ENCODE data around the gene RAB35.

Gene RAB35

DNA sequence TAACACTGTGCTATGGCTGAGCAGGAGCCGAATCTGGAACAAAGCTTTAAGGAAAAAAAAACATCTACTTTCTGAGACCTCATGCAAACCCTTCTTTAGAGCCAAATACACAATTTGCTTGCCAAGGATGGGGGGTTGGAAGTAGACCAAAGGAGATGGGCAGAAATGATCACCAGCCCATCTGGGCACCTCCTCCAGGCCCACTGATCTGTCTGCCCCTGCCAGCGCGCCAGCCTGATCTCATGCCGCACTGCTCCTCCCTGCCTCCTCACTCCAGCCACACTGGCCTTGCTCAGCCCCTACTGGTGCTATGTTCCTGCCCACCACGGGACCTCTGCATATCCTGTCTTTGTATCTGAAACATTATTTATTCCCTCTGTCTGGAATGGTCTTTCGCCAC, 24.8 kb upstream of the RAB35 start:
- no peak for DNase-seq
- no peak for TF ChIP-seq POLR2A (IDR thresholded peaks at IDR 0.05; ENCODE audit: low read length)
- no peak for TF ChIP-seq GATA1 (IDR thresholded peaks at IDR 0.05; ENCODE audit: low read depth, low read length)

GRCh38 chr12:120140603-120141002, 24.1 kb upstream of the RAB35 start:
- no peak for DNase-seq
- TF ChIP-seq GATA1 (IDR thresholded peaks at IDR 0.05; ENCODE audit: low read depth, low read length) (no peak), POLR2A (IDR thresholded peaks at IDR 0.05; ENCODE audit: low read length) (no peak)

DNA sequence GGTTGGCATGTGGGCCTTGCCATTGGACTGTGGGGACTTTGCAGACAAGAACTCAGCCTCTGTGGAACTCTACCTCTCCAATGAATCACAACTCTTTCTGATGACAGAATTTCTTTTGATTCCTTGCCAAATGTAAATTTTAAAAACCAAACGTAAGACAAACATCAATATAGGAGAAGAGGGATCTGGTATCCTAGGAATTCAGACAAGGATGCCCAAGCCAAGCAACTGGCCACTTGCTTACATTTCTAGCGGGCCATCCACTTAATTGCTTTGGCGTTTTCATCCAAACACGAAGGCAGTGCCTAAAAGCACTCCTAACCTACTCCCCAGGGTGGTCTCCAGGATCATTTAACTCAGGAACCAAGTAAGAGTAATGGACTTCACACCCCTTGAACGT, 23.4 kb upstream of the RAB35 start:
- DNase-seq = no peak
- TF ChIP-seq GATA1 (IDR thresholded peaks at IDR 0.05; ENCODE audit: low read depth, low read length) (no peak), POLR2A (IDR thresholded peaks at IDR 0.05; ENCODE audit: low read length) (no peak)

DNA sequence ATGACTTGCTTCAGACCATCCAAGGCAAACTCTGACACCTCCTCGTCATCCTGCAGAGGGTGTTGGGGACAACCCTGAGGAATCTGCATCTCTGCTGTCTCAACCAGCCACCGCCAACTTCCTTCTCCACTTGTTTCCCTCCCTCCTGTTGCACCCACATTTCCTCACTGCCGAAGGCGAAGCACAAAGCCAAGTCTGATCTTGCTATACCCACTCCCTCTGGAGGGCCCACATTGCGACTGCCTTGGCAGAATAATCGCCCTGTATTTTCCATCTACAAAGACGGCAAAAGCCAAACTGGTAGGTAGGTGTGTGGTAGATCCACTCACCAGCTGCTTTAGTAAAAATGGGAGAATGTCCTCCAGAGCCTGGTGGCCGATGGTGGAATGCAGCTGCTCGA, 21.8 kb upstream of the RAB35 start:
- TF ChIP-seq POLR2A (IDR thresholded peaks at IDR 0.05; ENCODE audit: low read length) (no peak), GATA1 (IDR thresholded peaks at IDR 0.05; ENCODE audit: low read depth, low read length) (no peak)
- no peak for DNase-seq

GRCh38 chr12:120137833-120138232, 21.3 kb upstream of the RAB35 start:
- no peak for TF ChIP-seq POLR2A (IDR thresholded peaks at IDR 0.05; ENCODE audit: low read length)
- no peak for TF ChIP-seq GATA1 (IDR thresholded peaks at IDR 0.05; ENCODE audit: low read depth, low read length)
- DNase-seq = no peak

GRCh38 chr12:120136093-120136770, 19.7 kb upstream of the RAB35 start:
- DNase-seq = no peak
- TF ChIP-seq GATA1 (IDR thresholded peaks at IDR 0.05; ENCODE audit: low read depth, low read length) = no peak
- TF ChIP-seq POLR2A (IDR thresholded peaks at IDR 0.05; ENCODE audit: low read length) = no peak

DNA sequence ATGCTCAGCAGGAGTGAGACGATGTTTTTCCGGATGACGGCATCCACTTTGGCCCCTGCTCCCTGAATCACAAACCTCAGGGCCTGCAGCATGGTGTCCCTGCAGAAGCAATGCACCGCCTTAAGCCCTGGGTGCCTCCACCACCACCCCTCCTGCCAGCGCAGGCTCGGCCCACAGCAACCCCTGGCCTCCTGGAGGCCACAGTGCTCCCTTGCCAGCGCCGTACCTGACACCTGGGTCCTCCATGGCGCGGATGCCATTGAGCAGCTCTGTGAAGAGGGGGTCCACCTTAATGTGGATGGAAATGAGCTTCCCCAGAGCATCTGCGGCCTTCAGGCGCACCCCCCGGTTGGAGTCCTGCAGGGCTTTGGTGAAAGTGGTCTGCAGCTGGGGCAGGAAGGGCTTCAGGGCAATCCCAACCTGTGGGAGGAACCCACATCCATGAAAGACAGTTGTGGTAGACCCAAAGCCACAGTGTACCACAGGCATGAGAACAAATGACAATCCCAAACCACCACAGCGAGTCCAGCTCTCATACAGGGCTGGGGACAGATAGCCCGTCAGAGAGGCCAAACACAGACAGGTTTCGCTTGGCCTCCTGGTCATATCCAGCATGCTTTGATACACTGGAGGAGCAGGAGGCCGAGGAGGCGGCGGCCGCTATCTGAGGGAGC, 17.9 kb upstream of the RAB35 start:
- DNase-seq = no peak
- no peak for TF ChIP-seq GATA1 (IDR thresholded peaks at IDR 0.05; ENCODE audit: low read depth, low read length)
- no peak for TF ChIP-seq POLR2A (IDR thresholded peaks at IDR 0.05; ENCODE audit: low read length)

DNA sequence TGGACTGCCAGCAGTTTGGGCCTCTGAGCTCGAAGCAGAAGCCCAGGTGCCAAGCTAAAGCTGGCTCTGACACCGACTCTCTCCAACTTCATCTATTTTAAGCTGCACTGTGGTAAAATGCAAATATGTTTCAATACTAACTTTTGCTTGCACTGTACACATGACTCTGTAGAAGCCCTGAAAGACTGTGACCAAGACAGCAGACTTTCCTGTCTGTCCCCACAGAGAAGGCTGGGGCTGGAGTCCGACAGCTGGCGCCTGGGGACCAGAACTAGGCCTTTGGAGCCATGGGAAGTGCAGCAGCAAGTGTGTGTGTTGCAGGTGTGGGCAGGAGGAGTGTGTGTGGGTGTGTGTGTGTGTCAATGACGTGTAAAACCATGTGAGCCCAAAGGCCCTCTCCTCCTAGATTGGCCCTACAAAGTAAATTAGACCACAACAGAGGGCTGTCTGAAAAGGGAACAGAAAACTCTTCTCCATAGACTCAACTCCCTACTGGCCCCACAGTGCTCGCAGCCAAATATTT, 16.4 kb upstream of the RAB35 start:
- no peak for DNase-seq
- TF ChIP-seq POLR2A (IDR thresholded peaks at IDR 0.05; ENCODE audit: low read length) (no peak), GATA1 (IDR thresholded peaks at IDR 0.05; ENCODE audit: low read depth, low read length) (no peak)

DNA sequence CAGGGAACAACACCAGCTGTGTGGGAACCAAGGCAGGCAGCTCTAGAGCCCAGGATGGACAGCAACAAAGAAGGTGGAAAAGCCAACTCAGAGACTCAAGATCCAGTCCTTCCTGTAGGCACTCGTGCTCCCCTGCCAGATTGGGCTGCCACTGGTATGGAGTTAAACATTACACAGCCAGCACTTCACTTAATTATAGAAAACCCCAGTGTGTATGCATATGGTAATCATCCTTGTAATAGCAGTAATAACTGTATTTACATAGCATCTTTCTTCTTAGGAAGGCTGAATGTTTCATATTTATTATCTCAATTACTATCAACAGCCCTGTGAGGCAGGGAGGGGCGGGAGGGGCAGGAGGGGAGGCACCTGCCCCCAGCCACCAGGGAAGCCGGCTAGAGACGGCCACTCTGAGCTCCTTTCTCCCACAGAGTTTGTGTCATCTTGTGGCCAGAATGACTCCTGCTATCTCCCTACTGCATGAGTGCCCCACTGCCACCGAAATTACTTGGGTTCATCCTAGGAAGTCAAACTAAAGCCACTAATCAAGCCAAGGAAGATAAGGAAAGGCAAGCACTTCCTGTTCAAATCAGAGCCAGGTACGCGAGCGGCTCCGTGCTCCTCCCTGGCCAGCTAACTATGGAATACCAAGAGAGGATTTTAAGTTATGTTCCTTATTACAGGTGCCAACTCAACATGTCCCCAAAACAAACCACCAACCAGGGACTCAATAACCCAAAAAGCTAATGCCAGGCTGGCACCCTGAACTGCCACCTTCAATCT, 15.7 kb upstream of the RAB35 start:
- DNase-seq = no peak
- no peak for TF ChIP-seq POLR2A (IDR thresholded peaks at IDR 0.05; ENCODE audit: low read length)
- TF ChIP-seq GATA1 (IDR thresholded peaks at IDR 0.05; ENCODE audit: low read depth, low read length) = no peak

DNA sequence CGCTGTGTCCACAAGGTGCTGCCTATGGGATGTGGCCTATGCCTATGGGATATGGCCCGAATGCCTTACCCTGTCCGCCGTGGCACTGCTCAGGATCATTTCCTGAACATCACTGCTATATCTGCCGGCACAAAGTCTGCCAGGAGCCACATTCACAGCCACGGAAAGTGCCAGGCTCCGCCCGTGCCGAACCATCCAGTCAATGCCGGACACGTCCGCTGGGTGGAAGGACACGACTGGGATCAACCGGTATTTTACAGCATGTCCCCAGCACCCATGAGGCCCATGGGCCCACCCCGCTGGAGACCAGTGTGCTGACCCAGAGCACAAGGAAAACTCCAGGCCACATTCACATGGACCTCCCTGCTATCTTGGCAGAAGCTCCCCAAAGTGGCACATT, 14.6 kb upstream of the RAB35 start:
- TF ChIP-seq GATA1 (IDR thresholded peaks at IDR 0.05; ENCODE audit: low read depth, low read length) (no peak), POLR2A (IDR thresholded peaks at IDR 0.05; ENCODE audit: low read length) (no peak)
- DNase-seq = no peak

DNA sequence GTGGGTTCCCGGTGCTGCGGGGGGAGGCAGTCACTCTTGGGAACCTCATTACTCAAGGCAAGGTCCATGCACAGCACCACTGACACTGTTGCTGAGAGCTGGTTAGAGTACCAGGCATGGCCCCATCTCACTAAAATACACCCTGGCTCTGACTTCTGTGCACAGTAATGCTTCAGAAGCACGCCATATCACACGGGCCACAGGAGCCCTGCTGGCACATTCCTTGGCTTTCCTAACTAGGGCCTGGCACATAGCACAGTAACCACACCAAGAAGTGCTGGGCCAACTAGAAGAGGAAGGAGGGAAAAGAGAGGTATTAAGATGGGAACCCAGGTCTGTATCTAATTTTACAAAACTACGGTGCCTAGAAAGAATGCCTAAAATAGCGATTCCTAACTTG, 13.5 kb upstream of the RAB35 start:
- no peak for TF ChIP-seq POLR2A (IDR thresholded peaks at IDR 0.05; ENCODE audit: low read length)
- TF ChIP-seq GATA1 (IDR thresholded peaks at IDR 0.05; ENCODE audit: low read depth, low read length) = no peak
- no peak for DNase-seq

DNA sequence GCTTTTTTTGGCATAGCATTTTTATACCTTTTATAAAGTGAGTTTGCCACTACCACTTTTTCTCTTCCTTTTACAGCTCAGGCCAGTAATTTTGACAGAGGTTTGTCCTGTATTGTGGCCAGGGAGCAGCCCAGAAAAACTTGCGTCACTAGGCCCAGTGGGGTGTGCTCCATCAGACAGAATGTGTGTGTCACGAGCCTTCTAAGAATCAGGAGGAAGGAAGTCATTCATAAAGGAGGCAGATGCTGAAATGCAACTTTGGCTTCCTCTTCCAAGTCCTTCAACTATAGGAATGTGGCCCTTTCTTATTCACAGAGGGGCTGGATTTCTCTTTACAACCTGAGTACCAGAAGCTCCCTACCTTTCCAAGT, 10.1 kb upstream of the RAB35 start:
- no peak for DNase-seq
- TF ChIP-seq POLR2A (IDR thresholded peaks at IDR 0.05; ENCODE audit: low read length) (no peak), GATA1 (IDR thresholded peaks at IDR 0.05; ENCODE audit: low read depth, low read length) (no peak)

DNA sequence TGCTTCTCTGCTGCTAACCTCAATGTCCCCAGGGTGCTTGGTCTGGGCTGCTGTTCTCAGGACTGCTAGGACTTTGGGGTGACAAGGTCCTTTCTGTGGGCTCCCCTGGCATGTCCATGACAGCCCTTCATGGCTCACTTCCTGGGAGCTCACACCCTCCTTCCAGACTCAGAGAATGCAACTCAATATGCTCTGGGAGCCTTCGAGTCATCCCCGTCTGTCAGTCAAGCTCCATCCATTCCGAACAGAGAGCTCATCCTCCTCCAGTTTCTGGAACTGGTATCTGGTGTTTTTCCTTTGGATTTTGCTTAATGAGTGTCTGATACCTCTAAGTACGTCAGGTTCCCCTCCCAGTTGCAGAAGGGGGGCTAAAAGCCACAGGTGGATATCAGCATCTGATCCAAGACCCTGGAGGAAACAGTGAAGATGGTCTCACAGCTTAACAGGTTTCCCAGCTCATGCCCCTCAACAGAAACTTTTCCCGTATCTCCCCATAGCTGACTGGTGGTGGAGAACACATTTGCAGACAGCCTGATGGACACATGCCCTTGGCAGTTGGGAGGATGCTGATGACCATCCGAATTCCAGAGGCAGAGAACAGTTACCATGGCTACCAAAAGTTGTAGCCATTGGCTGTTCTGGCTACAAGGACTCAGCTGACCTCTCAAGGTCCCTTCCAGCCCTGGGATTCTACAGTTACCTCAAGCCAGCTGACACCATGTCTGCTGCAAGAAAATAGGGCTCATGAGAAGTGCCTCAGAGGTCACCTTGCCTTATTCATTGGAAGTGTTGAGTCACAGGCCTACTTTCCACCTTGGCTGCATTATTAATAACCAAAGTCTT, 9.5 kb upstream of the RAB35 start:
- TF ChIP-seq GATA1 (IDR thresholded peaks at IDR 0.05; ENCODE audit: low read depth, low read length) = no peak
- no peak for TF ChIP-seq POLR2A (IDR thresholded peaks at IDR 0.05; ENCODE audit: low read length)
- DNase-seq = no peak

Measured in erythroblast (primary cell).